HepG2 (cell line): Measurements from ENCODE around the gene SEMA3F. TPM values are rescaled to one million over a fixed set of nuclear protein-coding genes. Genes with fewer than 3 reads are reported as not detected.

Source experiments
- CENPT ChIP-seq: sonication (generic); formaldehyde crosslinking; IDR thresholded peaks from 2 replicates; pipeline ENCODE4 v1.8.0; 2022; ENCODE audit warnings: low read depth, mild to moderate bottlenecking, moderate library complexity, missing genetic modification reagents
- GABPB1 ChIP-seq: IDR thresholded peaks from 2 replicates; pipeline ENCODE4 v1.6.1; 2016; ENCODE audit warnings: mild to moderate bottlenecking, missing genetic modification reagents, moderate library complexity, missing compliant biosample characterization
- KDM2A ChIP-seq: sonication (generic); formaldehyde crosslinking; IDR thresholded peaks from 2 replicates; pipeline ENCODE4 v1.4.0; 2020; ENCODE audit warnings: low read depth, missing genetic modification reagents, borderline replicate concordance
- KDM4B ChIP-seq: sonication (generic); formaldehyde crosslinking; IDR thresholded peaks from 2 replicates; pipeline ENCODE4 v1.4.0; 2020; ENCODE audit warnings: missing genetic modification reagents
- KLF16 ChIP-seq, 2 experiments: sonication (generic) in 1 of 2; formaldehyde crosslinking in 1 of 2; IDR thresholded peaks; 2 replicates each; pipeline versions ENCODE4 v1.6.1 to v1.8.0; 2016 to 2023; ENCODE audit warnings: missing genetic modification reagents in 2 of 2, missing compliant biosample characterization in 1 of 2
- POLR2A ChIP-seq, 2 experiments: IDR thresholded peaks; 2 replicates each; pipeline ENCODE4 v1.6.1; 2011; ENCODE audit warnings: low read depth in 2 of 2, low read length in 2 of 2, mild to moderate bottlenecking in 1 of 2, moderate library complexity in 1 of 2; ENCODE audit not compliant: insufficient read depth in 1 of 2
- SETDB1 ChIP-seq: sonication (generic); formaldehyde crosslinking; IDR thresholded peaks from 2 replicates; pipeline ENCODE4 v1.5.1; 2020; ENCODE audit warnings: missing genetic modification reagents, mild to moderate bottlenecking, borderline replicate concordance
- SMARCE1 ChIP-seq: fragments of 450-650 bp; IDR thresholded peaks from 2 replicates; pipeline ENCODE4 v1.6.1; 2017; ENCODE audit warnings: borderline replicate concordance
- STAT6 ChIP-seq: sonication (generic); formaldehyde crosslinking; IDR thresholded peaks from 2 replicates; pipeline ENCODE4 v1.4.0; 2020; ENCODE audit warnings: missing genetic modification reagents, mild to moderate bottlenecking, borderline replicate concordance
- ZBTB7B ChIP-seq: sonication (generic); formaldehyde crosslinking; IDR thresholded peaks from 2 replicates; pipeline ENCODE4 v1.4.0; 2020; ENCODE audit warnings: missing genetic modification reagents
- ZNF263 ChIP-seq: sonication (generic); formaldehyde crosslinking; IDR thresholded peaks from 2 replicates; pipeline ENCODE4 v1.4.0; 2020; ENCODE audit warnings: missing genetic modification reagents
- ZNF460 ChIP-seq: sonication (generic); formaldehyde crosslinking; IDR thresholded peaks from 2 replicates; pipeline ENCODE4 v1.5.1; 2020; ENCODE audit warnings: missing genetic modification reagents, mild to moderate bottlenecking, borderline replicate concordance
- polyA plus RNA-seq, 8 experiments: library from polyadenylated mRNA; depleted of rRNA in 3 of 8; stranded (reverse) in 7 of 8; unstranded in 1 of 8; fragments of >200 nt; fragmentation: Illumina TruSeq in 4 of 8; extraction: Trizol in 4 of 8; gene quantifications; 2 replicates each; pipeline versions ENCODE4 v1.2.1 to v1.2.3, GENCODE V29; 2011 to 2016; ENCODE audit warnings: low read depth in 4 of 8, missing spikeins in 1 of 8, mixed read lengths in 1 of 8; ENCODE audit not compliant: insufficient read depth in 1 of 8
- total RNA-seq, 5 experiments: library from RNA; depleted of rRNA; stranded (reverse); fragments of >200 nt; fragmentation: Illumina TruSeq; extraction: Trizol; gene quantifications; 2 replicates each; pipeline ENCODE4 v1.2.3, GENCODE V29; 2016; ENCODE audit warnings: low read depth in 1 of 5
- TF ChIP-seq, protein P1 (sequence below): sonication (generic); formaldehyde crosslinking; IDR thresholded peaks from 2 replicates; pipeline ENCODE4 v1.5.1; 2020; ENCODE audit warnings: mild to moderate bottlenecking, missing genetic modification reagents, borderline replicate concordance
- TF ChIP-seq, protein P2 (sequence below): sonication (generic); formaldehyde crosslinking; conservative IDR thresholded peaks from 2 replicates; pipeline ENCODE4 v1.8.0; 2022; ENCODE audit warnings: mild to moderate bottlenecking, moderate library complexity, missing genetic modification reagents
- TF ChIP-seq, protein P3 (sequence below): sonication (generic); formaldehyde crosslinking; IDR thresholded peaks from 2 replicates; pipeline ENCODE4 v1.8.0; 2023; ENCODE audit warnings: mild to moderate bottlenecking, missing genetic modification reagents

The SEMA3F gene
- total and polyA plus RNA-seq, 2 of the 13 experiments (the other 11 are each of a cell fraction or from before 2014, with no cell fraction given) = 7.6 to 17.2 TPM

DNA sequence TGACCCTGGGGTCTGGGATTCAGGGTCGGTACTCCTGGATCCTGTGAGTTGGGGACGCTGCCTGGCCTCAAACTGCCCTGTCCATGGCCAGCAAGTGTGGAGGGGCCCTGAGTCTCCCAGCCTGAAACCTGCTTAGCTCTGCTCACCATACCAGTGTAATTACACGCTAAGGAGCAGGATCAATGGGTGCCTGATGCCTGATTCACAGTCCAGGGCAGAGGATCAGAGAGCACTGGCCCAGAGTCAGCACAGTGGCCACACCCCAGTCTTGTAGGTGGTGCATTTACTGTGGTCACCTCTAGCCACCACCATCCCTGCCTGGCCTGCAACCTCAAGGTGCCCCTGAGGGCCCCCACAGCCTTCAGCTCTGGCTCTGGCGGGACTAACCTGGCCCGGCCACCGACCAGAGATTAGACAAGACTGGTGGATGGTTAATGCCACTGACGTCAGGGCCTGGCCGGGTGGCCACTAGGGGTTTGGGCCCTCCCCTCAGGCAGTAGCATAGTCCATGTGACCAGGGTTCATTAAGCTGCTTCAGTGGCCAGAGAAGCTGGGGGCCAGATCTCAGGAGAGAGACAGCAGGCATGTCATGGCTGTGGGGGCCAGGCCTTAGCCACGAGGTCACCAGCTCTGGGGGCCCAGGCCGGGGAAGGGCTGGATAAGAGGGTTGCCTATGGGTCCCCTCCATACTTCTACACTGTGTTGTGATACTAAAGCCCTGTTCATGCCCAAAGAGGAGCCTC is 46.6 kb downstream of the SEMA3F start (continued):
- TF ChIP-seq, protein P1, sequence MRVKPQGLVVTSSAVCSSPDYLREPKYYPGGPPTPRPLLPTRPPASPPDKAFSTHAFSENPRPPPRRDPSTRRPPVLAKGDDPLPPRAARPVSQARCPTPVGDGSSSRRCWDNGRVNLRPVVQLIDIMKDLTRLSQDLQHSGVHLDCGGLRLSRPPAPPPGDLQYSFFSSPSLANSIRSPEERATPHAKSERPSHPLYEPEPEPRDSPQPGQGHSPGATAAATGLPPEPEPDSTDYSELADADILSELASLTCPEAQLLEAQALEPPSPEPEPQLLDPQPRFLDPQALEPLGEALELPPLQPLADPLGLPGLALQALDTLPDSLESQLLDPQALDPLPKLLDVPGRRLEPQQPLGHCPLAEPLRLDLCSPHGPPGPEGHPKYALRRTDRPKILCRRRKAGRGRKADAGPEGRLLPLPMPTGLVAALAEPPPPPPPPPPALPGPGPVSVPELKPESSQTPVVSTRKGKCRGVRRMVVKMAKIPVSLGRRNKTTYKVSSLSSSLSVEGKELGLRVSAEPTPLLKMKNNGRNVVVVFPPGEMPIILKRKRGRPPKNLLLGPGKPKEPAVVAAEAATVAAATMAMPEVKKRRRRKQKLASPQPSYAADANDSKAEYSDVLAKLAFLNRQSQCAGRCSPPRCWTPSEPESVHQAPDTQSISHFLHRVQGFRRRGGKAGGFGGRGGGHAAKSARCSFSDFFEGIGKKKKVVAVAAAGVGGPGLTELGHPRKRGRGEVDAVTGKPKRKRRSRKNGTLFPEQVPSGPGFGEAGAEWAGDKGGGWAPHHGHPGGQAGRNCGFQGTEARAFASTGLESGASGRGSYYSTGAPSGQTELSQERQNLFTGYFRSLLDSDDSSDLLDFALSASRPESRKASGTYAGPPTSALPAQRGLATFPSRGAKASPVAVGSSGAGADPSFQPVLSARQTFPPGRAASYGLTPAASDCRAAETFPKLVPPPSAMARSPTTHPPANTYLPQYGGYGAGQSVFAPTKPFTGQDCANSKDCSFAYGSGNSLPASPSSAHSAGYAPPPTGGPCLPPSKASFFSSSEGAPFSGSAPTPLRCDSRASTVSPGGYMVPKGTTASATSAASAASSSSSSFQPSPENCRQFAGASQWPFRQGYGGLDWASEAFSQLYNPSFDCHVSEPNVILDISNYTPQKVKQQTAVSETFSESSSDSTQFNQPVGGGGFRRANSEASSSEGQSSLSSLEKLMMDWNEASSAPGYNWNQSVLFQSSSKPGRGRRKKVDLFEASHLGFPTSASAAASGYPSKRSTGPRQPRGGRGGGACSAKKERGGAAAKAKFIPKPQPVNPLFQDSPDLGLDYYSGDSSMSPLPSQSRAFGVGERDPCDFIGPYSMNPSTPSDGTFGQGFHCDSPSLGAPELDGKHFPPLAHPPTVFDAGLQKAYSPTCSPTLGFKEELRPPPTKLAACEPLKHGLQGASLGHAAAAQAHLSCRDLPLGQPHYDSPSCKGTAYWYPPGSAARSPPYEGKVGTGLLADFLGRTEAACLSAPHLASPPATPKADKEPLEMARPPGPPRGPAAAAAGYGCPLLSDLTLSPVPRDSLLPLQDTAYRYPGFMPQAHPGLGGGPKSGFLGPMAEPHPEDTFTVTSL (CRISPR knock-in tag) = no peak
- no peak for TF ChIP-seq SMARCE1
- no peak for TF ChIP-seq CENPT (CRISPR knock-in tag)
- peak; percentile 48 for TF ChIP-seq GABPB1
- TF ChIP-seq STAT6 (CRISPR knock-in tag) = peak; percentile 81; the same call in 1 of the 2 replicates
- TF ChIP-seq ZNF263 (CRISPR knock-in tag) = peak; percentile 40; the same call in 1 of the 2 replicates
- no peak for TF ChIP-seq ZNF460 (CRISPR knock-in tag)
- TF ChIP-seq KLF16 (CRISPR knock-in tag; IDR thresholded peaks at IDR 0.05) = 0 out of 4 replicates have a peak, but pooled peaks of 1 of the 2 experiments have one; percentile 22
- 0 out of 2 replicates have a peak, but pooled peaks have one; percentile 12 for TF ChIP-seq KDM4B
- TF ChIP-seq SETDB1 (CRISPR knock-in tag) = no peak
- peak; percentile 46; the same call in 1 of the 2 replicates for TF ChIP-seq KDM2A (CRISPR knock-in tag)
- TF ChIP-seq, protein P2, sequence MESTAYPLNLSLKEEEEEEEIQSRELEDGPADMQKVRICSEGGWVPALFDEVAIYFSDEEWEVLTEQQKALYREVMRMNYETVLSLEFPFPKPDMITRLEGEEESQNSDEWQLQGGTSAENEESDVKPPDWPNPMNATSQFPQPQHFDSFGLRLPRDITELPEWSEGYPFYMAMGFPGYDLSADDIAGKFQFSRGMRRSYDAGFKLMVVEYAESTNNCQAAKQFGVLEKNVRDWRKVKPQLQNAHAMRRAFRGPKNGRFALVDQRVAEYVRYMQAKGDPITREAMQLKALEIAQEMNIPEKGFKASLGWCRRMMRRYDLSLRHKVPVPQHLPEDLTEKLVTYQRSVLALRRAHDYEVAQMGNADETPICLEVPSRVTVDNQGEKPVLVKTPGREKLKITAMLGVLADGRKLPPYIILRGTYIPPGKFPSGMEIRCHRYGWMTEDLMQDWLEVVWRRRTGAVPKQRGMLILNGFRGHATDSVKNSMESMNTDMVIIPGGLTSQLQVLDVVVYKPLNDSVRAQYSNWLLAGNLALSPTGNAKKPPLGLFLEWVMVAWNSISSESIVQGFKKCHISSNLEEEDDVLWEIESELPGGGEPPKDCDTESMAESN (CRISPR knock-in tag) = no peak
- peak in 1 of 2 experiments; percentile 69; a peak in 2 of 4 replicates for TF ChIP-seq POLR2A (IDR thresholded peaks at IDR 0.05; ENCODE audit: insufficient read depth in 1 of 2, low read depth in 2 of 2, low read length in 2 of 2)
- TF ChIP-seq, protein P3, sequence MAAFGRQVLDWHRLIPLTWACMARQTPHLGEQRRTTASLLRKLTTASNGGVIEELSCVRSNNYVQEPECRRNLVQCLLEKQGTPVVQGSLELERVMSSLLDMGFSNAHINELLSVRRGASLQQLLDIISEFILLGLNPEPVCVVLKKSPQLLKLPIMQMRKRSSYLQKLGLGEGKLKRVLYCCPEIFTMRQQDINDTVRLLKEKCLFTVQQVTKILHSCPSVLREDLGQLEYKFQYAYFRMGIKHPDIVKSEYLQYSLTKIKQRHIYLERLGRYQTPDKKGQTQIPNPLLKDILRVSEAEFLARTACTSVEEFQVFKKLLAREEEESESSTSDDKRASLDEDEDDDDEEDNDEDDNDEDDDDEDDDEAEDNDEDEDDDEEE (CRISPR knock-in tag) = no peak
- TF ChIP-seq ZBTB7B (CRISPR knock-in tag) = peak; percentile 71; the same call in 1 of the 2 replicates
